Coronary artery (tissue), 2 donors: ENCODE data around the gene ACAD8.

Experiments
- DNase-seq: peaks from one replicate; pipeline ENCODE4 v3.0.0-alpha.2; 2017; ENCODE audit warnings: low spot score
- H3K27ac ChIP-seq, 2 donors: fragments of 200-600 bp; sonication (generic); one replicate each; pipeline ENCODE4 v1.5.1; 2016 to 2019
- H3K4me3 ChIP-seq: fragments of 200-600 bp; sonication (generic); 2 replicates; pipeline ENCODE4 v1.5.1; 2016; ENCODE audit warnings: mild to moderate bottlenecking, moderate library complexity
- CTCF ChIP-seq: fragments of 200-600 bp; sonication (generic); IDR thresholded peaks from one replicate; pipeline ENCODE4 v1.5.1; 2019; ENCODE audit warnings: antibody characterized with exemption

Gene ACAD8

GRCh38 chr11:134313379-134313778 lies 60.0 kb downstream of the ACAD8 start:
- Histone ChIP-seq H3K27ac (no peak overlapping the region), H3K4me3 (no peak overlapping the region)
- DNase-seq = no peak
- no peak for TF ChIP-seq CTCF

- Histone ChIP-seq H3K27ac (no peak overlapping the region), H3K4me3 (no peak overlapping the region)
- TF ChIP-seq CTCF = no peak
- DNase-seq = no peak
Observed at GRCh38 chr11:134313821-134314607, 60.6 kb downstream of the ACAD8 start.
